ENCODE results near the gene MUSTN1. TPM values are rescaled to one million over a fixed set of nuclear protein-coding genes. Genes with fewer than 3 reads are reported as not detected.

The MUSTN1 gene
- total and polyA plus RNA-seq, 2 donors (not counting 1 experiment from before 2014, with no cell fraction given), result 0.79 to 11.2 TPM

DNA sequence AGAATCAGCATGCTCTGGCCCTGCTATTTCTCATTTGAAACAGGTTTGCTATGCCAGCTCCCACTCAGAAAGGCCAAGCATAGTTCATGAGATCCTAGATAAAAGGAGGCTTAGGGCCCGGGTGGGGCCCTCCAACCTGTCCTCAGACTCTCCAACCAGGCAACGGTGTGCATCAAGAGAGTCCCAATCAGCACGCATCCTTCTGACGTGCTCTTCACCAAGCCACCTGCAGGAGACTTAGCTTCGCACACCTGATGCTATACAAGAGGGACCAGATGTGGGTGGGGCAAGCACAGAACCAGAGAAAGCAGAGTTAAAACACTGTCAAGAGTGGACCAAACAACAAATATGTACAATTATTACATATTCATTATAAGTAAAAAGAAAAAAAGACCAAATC, 45.2 kb upstream of the MUSTN1 start:
- H3K4me2 ChIP-seq (replicated peaks; ENCODE audit: low read depth, low read length, poor library complexity, severe bottlenecking), result no peak overlapping the region
- no peak overlapping the region for H2AFZ ChIP-seq (ENCODE audit: insufficient read depth, low read depth, low read length, poor library complexity, severe bottlenecking)
- Mint-ChIP-seq H3K27ac (no peak overlapping the region), H3K4me1 (peaks cover 9% of the 10 kb centered on the region), H3K27me3 (no peaks in the 10 kb centered on the region), H3K4me3 (no peak overlapping the region), H3K9me3 (ENCODE audit: insufficient read depth) (no peaks in the 10 kb centered on the region)
- intact Hi-C loops (cut with micrococcal nuclease), result no loop called here
- H3K4me1 ChIP-seq (ENCODE audit: control insufficient read depth in 2 of 2, insufficient read depth in 2 of 2, low read length in 2 of 2), result peaks cover 0 to 2% of the 10 kb centered on the region in 2 donors
- no peak overlapping the region for H3K27ac ChIP-seq (ENCODE audit: low read length in 2 of 2)
- TF ChIP-seq, protein P1, sequence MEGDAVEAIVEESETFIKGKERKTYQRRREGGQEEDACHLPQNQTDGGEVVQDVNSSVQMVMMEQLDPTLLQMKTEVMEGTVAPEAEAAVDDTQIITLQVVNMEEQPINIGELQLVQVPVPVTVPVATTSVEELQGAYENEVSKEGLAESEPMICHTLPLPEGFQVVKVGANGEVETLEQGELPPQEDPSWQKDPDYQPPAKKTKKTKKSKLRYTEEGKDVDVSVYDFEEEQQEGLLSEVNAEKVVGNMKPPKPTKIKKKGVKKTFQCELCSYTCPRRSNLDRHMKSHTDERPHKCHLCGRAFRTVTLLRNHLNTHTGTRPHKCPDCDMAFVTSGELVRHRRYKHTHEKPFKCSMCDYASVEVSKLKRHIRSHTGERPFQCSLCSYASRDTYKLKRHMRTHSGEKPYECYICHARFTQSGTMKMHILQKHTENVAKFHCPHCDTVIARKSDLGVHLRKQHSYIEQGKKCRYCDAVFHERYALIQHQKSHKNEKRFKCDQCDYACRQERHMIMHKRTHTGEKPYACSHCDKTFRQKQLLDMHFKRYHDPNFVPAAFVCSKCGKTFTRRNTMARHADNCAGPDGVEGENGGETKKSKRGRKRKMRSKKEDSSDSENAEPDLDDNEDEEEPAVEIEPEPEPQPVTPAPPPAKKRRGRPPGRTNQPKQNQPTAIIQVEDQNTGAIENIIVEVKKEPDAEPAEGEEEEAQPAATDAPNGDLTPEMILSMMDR (IDR thresholded peaks at IDR 0.05), result no peak
- no peak for TF ChIP-seq EZH2 (IDR thresholded peaks at IDR 0.05; ENCODE audit: borderline replicate concordance, insufficient read depth, low read depth, low read length, poor library complexity, severe bottlenecking)
- H3K27me3 ChIP-seq (replicated peaks in 1 of 4; ENCODE audit: control extremely low read depth in 1 of 4, control insufficient read depth in 3 of 4, insufficient read depth in 4 of 4, low read length in 3 of 4), result no peaks in the 10 kb centered on the region
- 96% methylated on average over 4 of the region's 5 CpGs for WGBS (ENCODE audit: insufficient coverage)
- peaks cover 0 to 6% of the 10 kb centered on the region in 2 experiments for H3K36me3 ChIP-seq (replicated peaks in 1 of 2; ENCODE audit: control extremely low read depth in 1 of 2, control insufficient read depth in 1 of 2, extremely low read depth in 1 of 2, insufficient read depth in 2 of 2, low read length in 1 of 2)
- H3K4me3 ChIP-seq (ENCODE audit: control extremely low read depth in 1 of 5, extremely low read depth in 1 of 5, insufficient read depth in 1 of 5, low read depth in 2 of 5, low read length in 4 of 5), result no peak overlapping the region
- peaks cover 17% of the 10 kb centered on the region for H4K20me1 ChIP-seq (ENCODE audit: control insufficient read depth, insufficient read depth, low read length, poor library complexity, severe bottlenecking)
- H3K79me2 ChIP-seq (ENCODE audit: control insufficient read depth, insufficient read depth, low read length), result peaks cover 39% of the 10 kb centered on the region
- ChIA-PET POLR2A (no interaction called here), CTCF (interaction anchor here (1.0 kb wide), 1 partner anchor 193 kb away, joined by 3 read pairs; no protein-coding TSS in a partner anchor)
- ATAC-seq (ENCODE audit: low read depth) (no peak), DNase-seq (no peak)
- no peaks in the 10 kb centered on the region for H3K9me3 ChIP-seq (ENCODE audit: control extremely low read depth in 1 of 3, control insufficient read depth in 2 of 3, insufficient read depth in 1 of 3, low read length in 2 of 3)
- no peak overlapping the region for H3K9ac ChIP-seq (ENCODE audit: low read length)

DNA sequence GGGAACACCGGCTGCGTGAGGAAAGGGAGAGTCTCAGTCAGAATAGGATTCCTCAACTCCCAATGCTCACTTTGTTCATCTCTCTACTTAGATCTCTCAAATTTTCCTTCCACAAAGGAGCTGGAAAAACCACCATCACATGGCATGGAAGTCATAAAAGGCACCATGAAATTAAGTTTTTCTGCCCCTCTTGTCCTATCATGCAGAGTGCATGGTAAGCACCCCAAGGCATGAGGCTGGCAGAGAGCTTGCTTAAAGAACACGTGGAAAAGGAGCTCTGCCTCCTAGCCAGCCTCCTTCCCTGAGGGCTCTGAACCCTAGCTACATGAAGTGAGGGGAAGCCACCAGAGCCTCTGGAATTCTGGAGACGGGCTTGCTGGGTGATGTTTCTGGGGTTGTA, 44.8 kb upstream of the MUSTN1 start:
- Histone ChIP-seq H3K9ac (ENCODE audit: low read length) (no peak overlapping the region), H3K27ac (ENCODE audit: low read length in 2 of 2) (no peak overlapping the region), H2AFZ (ENCODE audit: insufficient read depth, low read depth, low read length, poor library complexity, severe bottlenecking) (no peak overlapping the region), H3K4me3 (ENCODE audit: control extremely low read depth in 1 of 5, extremely low read depth in 1 of 5, insufficient read depth in 1 of 5, low read depth in 2 of 5, low read length in 4 of 5) (no peak overlapping the region), H4K20me1 (ENCODE audit: control insufficient read depth, insufficient read depth, low read length, poor library complexity, severe bottlenecking) (peaks cover 17% of the 10 kb centered on the region), H3K4me2 (replicated peaks; ENCODE audit: low read depth, low read length, poor library complexity, severe bottlenecking) (no peak overlapping the region), H3K27me3 (replicated peaks in 1 of 4; ENCODE audit: control extremely low read depth in 1 of 4, control insufficient read depth in 3 of 4, insufficient read depth in 4 of 4, low read length in 3 of 4) (no peaks in the 10 kb centered on the region), H3K4me1 (ENCODE audit: control insufficient read depth in 2 of 2, insufficient read depth in 2 of 2, low read length in 2 of 2) (peaks cover 0 to 3% of the 10 kb centered on the region in 2 donors), H3K9me3 (ENCODE audit: control extremely low read depth in 1 of 3, control insufficient read depth in 2 of 3, insufficient read depth in 1 of 3, low read length in 2 of 3) (no peaks in the 10 kb centered on the region), H3K36me3 (replicated peaks in 1 of 2; ENCODE audit: control extremely low read depth in 1 of 2, control insufficient read depth in 1 of 2, extremely low read depth in 1 of 2, insufficient read depth in 2 of 2, low read length in 1 of 2) (peaks cover 0 to 6% of the 10 kb centered on the region in 2 experiments), H3K79me2 (ENCODE audit: control insufficient read depth, insufficient read depth, low read length) (peaks cover 39% of the 10 kb centered on the region)
- TF ChIP-seq EZH2 (IDR thresholded peaks at IDR 0.05; ENCODE audit: borderline replicate concordance, insufficient read depth, low read depth, low read length, poor library complexity, severe bottlenecking), result no peak
- TF ChIP-seq, protein P1 (IDR thresholded peaks at IDR 0.05), result no peak
- Mint-ChIP-seq H3K4me3 (no peak overlapping the region), H3K27me3 (no peaks in the 10 kb centered on the region), H3K9me3 (ENCODE audit: insufficient read depth) (no peaks in the 10 kb centered on the region), H3K27ac (no peak overlapping the region), H3K4me1 (peaks cover 12% of the 10 kb centered on the region)
- intact Hi-C loops (cut with micrococcal nuclease), result no loop called here
- DNase-seq, result no peak
- ChIA-PET POLR2A (no interaction called here), CTCF (interaction anchor here (1.0 to 1.1 kb wide), 2 partner anchors 35 to 193 kb away, joined by 3 to 4 read pairs; no protein-coding TSS in a partner anchor)
- WGBS (ENCODE audit: insufficient coverage), result 100% methylated on average over 2 of the region's 4 CpGs
- no peak for ATAC-seq (ENCODE audit: low read depth)
